GM23248 (cell line): ENCODE data around the gene ANKRD61. TPM values are rescaled to one million over a fixed set of nuclear protein-coding genes. Genes with fewer than 3 reads are reported as not detected.

Source experiments
- DNase-seq: peaks from one replicate; pipeline ENCODE4 v3.0.0-alpha.2; 2015
- H2AFZ ChIP-seq: fragments of 200-600 bp; sonication (generic); 2 replicates; pipeline ENCODE4 v1.6.1; 2016; ENCODE audit warnings: antibody characterized with exemption
- H3F3A ChIP-seq: fragments of 200-600 bp; sonication (generic); 2 replicates; pipeline ENCODE4 v1.6.1; 2016; ENCODE audit warnings: mild to moderate bottlenecking, antibody characterized with exemption, mixed run types; ENCODE audit not compliant: insufficient read depth
- H3K27ac ChIP-seq: fragments of 200-600 bp; sonication (generic); 2 replicates; pipeline ENCODE4 v1.5.1; 2016; ENCODE audit warnings: mild to moderate bottlenecking
- H3K27me3 ChIP-seq: fragments of 200-600 bp; sonication (generic); replicated peaks from 2 replicates; pipeline ENCODE4 v1.6.1; 2016; ENCODE audit warnings: mild to moderate bottlenecking; ENCODE audit not compliant: insufficient read depth
- H3K36me3 ChIP-seq: fragments of 200-600 bp; sonication (generic); 2 replicates; pipeline ENCODE4 v1.6.1; 2016; ENCODE audit warnings: low read depth, mild to moderate bottlenecking
- H3K4me1 ChIP-seq: fragments of 200-600 bp; sonication (generic); 2 replicates; pipeline ENCODE4 v1.6.1; 2016; ENCODE audit warnings: mild to moderate bottlenecking; ENCODE audit not compliant: insufficient read depth
- H3K4me2 ChIP-seq: fragments of 200-600 bp; sonication (generic); one replicate; pipeline ENCODE4 v1.6.1; 2016; ENCODE audit warnings: mild to moderate bottlenecking; ENCODE audit not compliant: unreplicated experiment
- H3K4me3 ChIP-seq: fragments of 200-600 bp; sonication (generic); 2 replicates; pipeline ENCODE4 v1.5.1; 2016; ENCODE audit warnings: mild to moderate bottlenecking
- H3K79me2 ChIP-seq: fragments of 200-600 bp; sonication (generic); 2 replicates; pipeline ENCODE4 v1.6.1; 2016; ENCODE audit warnings: mild to moderate bottlenecking; ENCODE audit not compliant: insufficient read depth
- H3K9ac ChIP-seq: fragments of 200-600 bp; sonication (generic); 2 replicates; pipeline ENCODE4 v1.6.1; 2016; ENCODE audit warnings: mild to moderate bottlenecking
- H3K9me2 ChIP-seq: fragments of 200-600 bp; sonication (generic); 2 replicates; pipeline ENCODE4 v1.6.1; 2016; ENCODE audit warnings: mixed run types, mild to moderate bottlenecking, moderate library complexity; ENCODE audit not compliant: insufficient read depth
- H3K9me3 ChIP-seq: fragments of 200-600 bp; sonication (generic); one replicate; pipeline ENCODE4 v1.6.1; 2017; ENCODE audit warnings: low read depth
- H4K20me1 ChIP-seq: fragments of 200-600 bp; sonication (generic); 2 replicates; pipeline ENCODE4 v1.6.0; 2016; ENCODE audit not compliant: insufficient read depth
- EZH2 ChIP-seq: fragments of 200-600 bp; sonication (generic); IDR thresholded peaks from 2 replicates; pipeline ENCODE4 v1.6.1; 2018; ENCODE audit warnings: antibody characterized with exemption, mild to moderate bottlenecking; ENCODE audit not compliant: insufficient read depth, poor library complexity, severe bottlenecking
- EZH2phosphoT487 ChIP-seq: fragments of 200-600 bp; sonication (generic); IDR thresholded peaks from 2 replicates; pipeline ENCODE4 v1.6.1; 2018; ENCODE audit warnings: antibody characterized with exemption, moderate library complexity, mild to moderate bottlenecking, low read depth; ENCODE audit not compliant: insufficient read depth
- WGBS, 2 experiments: methylation state at CpG; one replicate each; pipeline ENCODE4 v1.1.6; 2015 to 2017; ENCODE audit warnings: low lambda C conversion rate in 2 of 2, low coverage in 1 of 2; ENCODE audit errors: missing lambda C conversion rate in 2 of 2; 5-methylcytosine and 5-hydroxymethylcytosine counted together
- in situ Hi-C: fragments of 300-500 bp; cut with MboI; formaldehyde crosslinking; loops from 2 replicates; pipeline ENCODE4 v1.15.0; 2020
- polyA plus RNA-seq: library from polyadenylated mRNA; unstranded; fragments of >200 nt; fragmentation: Nextera tagmentation; extraction: Ambion mirVana; gene quantifications from 2 replicates; pipeline ENCODE4 v1.2.1, GENCODE V29; 2016
- total RNA-seq: library from RNA; depleted of rRNA; stranded (reverse); fragments of >200 nt; shearing (Covaris generic); gene quantifications from 2 replicates; pipeline ENCODE4 v1.2.3, GENCODE V29; 2014

ANKRD61 gene
- total and polyA plus RNA-seq, 2 experiments from 2014 or later: 0.24 TPM; not detected in 1

GRCh38 chr7:6028563-6028962 is 2.6 kb upstream of the ANKRD61 start:
- Histone ChIP-seq H3K36me3 (peaks cover 60% of the 10 kb centered on the region), H3K4me1 (no peaks in the 10 kb centered on the region), H3K27ac (no peak overlapping the region), H3F3A (peaks cover 35% of the 10 kb centered on the region; the same call in 1 of the 2 replicates), H2AFZ (no peak overlapping the region), H3K27me3 (no peaks in the 10 kb centered on the region), H3K9me2 (no peaks in the 10 kb centered on the region), H3K4me2 (no peak overlapping the region), H3K79me2 (peaks cover 42% of the 10 kb centered on the region), H3K9ac (no peak overlapping the region), H3K9me3 (no peaks in the 10 kb centered on the region), H4K20me1 (no peaks in the 10 kb centered on the region), H3K4me3 (no peak overlapping the region)
- in situ Hi-C loops: no loop called here
- TF ChIP-seq EZH2phosphoT487 (no peak), EZH2 (no peak)
- 98 to 99% methylated on average over 5 of the region's 5 CpGs for WGBS, 2 experiments
- no peak for DNase-seq

- H3K4me3 ChIP-seq: no peak overlapping the region
- peaks cover 21% of the 10 kb centered on the region; the same call in 1 of the 2 replicates for H3F3A ChIP-seq
- peaks cover 62% of the 10 kb centered on the region for H3K79me2 ChIP-seq
- H2AFZ ChIP-seq: no peak overlapping the region
- in situ Hi-C loops: no loop called here
- no peak for DNase-seq
- no peaks in the 10 kb centered on the region for H3K9me3 ChIP-seq
- no peaks in the 10 kb centered on the region for H4K20me1 ChIP-seq
- no peak overlapping the region for H3K4me2 ChIP-seq
- H3K4me1 ChIP-seq: no peaks in the 10 kb centered on the region
- H3K9ac ChIP-seq: no peak overlapping the region
- H3K27ac ChIP-seq: no peak overlapping the region
- WGBS, 2 experiments: 95 to 100% methylated on average over 3 of the region's 3 CpGs
- TF ChIP-seq EZH2 (no peak), EZH2phosphoT487 (no peak)
- peaks cover 55% of the 10 kb centered on the region for H3K36me3 ChIP-seq
- no peaks in the 10 kb centered on the region for H3K27me3 ChIP-seq
- H3K9me2 ChIP-seq: no peaks in the 10 kb centered on the region
These were observed 391 bp downstream of the ANKRD61 start for GRCh38 chr7:6031567-6031966.

- no peak for TF ChIP-seq EZH2
- TF ChIP-seq EZH2phosphoT487: no peak
- no peak overlapping the region for H3K9ac ChIP-seq
- no peak overlapping the region for H3K4me2 ChIP-seq
- H3F3A ChIP-seq: peaks cover 17% of the 10 kb centered on the region; the same call in 1 of the 2 replicates
- no peaks in the 10 kb centered on the region for H3K9me2 ChIP-seq
- WGBS, 2 experiments: 73 to 74% methylated on average over 5 of the region's 5 CpGs
- no peaks in the 10 kb centered on the region for H3K9me3 ChIP-seq
- no peak for DNase-seq
- H3K27me3 ChIP-seq: no peaks in the 10 kb centered on the region
- H3K27ac ChIP-seq: no peak overlapping the region
- H3K4me1 ChIP-seq: no peaks in the 10 kb centered on the region
- H3K36me3 ChIP-seq: peaks cover 54% of the 10 kb centered on the region
- in situ Hi-C loops: no loop called here
- H3K4me3 ChIP-seq: no peak overlapping the region
- H3K79me2 ChIP-seq: peaks cover 62% of the 10 kb centered on the region
- H2AFZ ChIP-seq: no peak overlapping the region
- no peaks in the 10 kb centered on the region for H4K20me1 ChIP-seq
These were observed 991 bp downstream of the ANKRD61 start for GRCh38 chr7:6032167-6032566.

- Histone ChIP-seq H3K4me1 (no peaks in the 10 kb centered on the region), H3K4me2 (no peak overlapping the region), H3F3A (peaks cover 12% of the 10 kb centered on the region; the same call in 1 of the 2 replicates), H4K20me1 (no peaks in the 10 kb centered on the region), H3K4me3 (no peak overlapping the region), H3K9me2 (no peaks in the 10 kb centered on the region), H3K27ac (no peak overlapping the region), H2AFZ (no peak overlapping the region), H3K36me3 (peaks cover 54% of the 10 kb centered on the region), H3K27me3 (no peaks in the 10 kb centered on the region), H3K79me2 (peaks cover 62% of the 10 kb centered on the region), H3K9me3 (no peaks in the 10 kb centered on the region), H3K9ac (no peak overlapping the region)
- no peak for DNase-seq
- WGBS, 2 experiments: 85 to 89% methylated on average over 7 of the region's 7 CpGs
- TF ChIP-seq EZH2 (no peak), EZH2phosphoT487 (no peak)
- in situ Hi-C loops: no loop called here
These were observed 1.5 kb downstream of the ANKRD61 start for GRCh38 chr7:6032641-6033040.

GRCh38 chr7:6035165-6035564 is 4.0 kb downstream of the ANKRD61 start:
- Histone ChIP-seq H3F3A (peaks cover 5% of the 10 kb centered on the region; the same call in 1 of the 2 replicates), H3K4me3 (no peak overlapping the region), H3K9me3 (no peaks in the 10 kb centered on the region), H4K20me1 (no peaks in the 10 kb centered on the region), H3K9me2 (no peaks in the 10 kb centered on the region), H3K4me1 (no peaks in the 10 kb centered on the region), H2AFZ (no peak overlapping the region), H3K79me2 (peaks cover 49% of the 10 kb centered on the region), H3K9ac (no peak overlapping the region), H3K36me3 (peaks cover 49% of the 10 kb centered on the region; the same call in 1 of the 2 replicates), H3K27me3 (no peaks in the 10 kb centered on the region), H3K27ac (no peak overlapping the region), H3K4me2 (no peak overlapping the region)
- no peak for DNase-seq
- TF ChIP-seq EZH2 (no peak), EZH2phosphoT487 (no peak)
- WGBS, 2 experiments: 89% methylated on average over 10 of the region's 10 CpGs
- in situ Hi-C loops: no loop called here
